Fibroblast of villous mesenchyme (primary cell): ENCODE results near the gene PKHD1. TPM values are rescaled to one million over a fixed set of nuclear protein-coding genes. Genes with fewer than 3 reads are reported as not detected.

Source experiments
- DNase-seq: peaks from one replicate; pipeline ENCODE4 v3.0.0-alpha.2; 2010; ENCODE audit warnings: low read depth
- H3K4me3 ChIP-seq: 2 replicates; pipeline ENCODE4 v1.5.1; 2011; ENCODE audit warnings: low read depth, mild to moderate bottlenecking, low read length
- CTCF ChIP-seq: IDR thresholded peaks from 2 replicates; pipeline ENCODE4 v1.5.1; 2012; ENCODE audit warnings: low read depth, mild to moderate bottlenecking, low read length; ENCODE audit not compliant: insufficient read depth
- total RNA-seq: library from RNA; depleted of rRNA; stranded (reverse); fragments of >200 nt; gene quantifications from 2 replicates; pipeline ENCODE4 v1.2.3, GENCODE V29; 2012

Gene PKHD1
- total RNA-seq, 1 donor: not detected

- TF ChIP-seq CTCF: no peak
- DNase-seq: no peak
- H3K4me3 ChIP-seq: no peak overlapping the region
Observed at GRCh38 chr6:51660767-51661166, 426.6 kb downstream of the PKHD1 start.

DNA sequence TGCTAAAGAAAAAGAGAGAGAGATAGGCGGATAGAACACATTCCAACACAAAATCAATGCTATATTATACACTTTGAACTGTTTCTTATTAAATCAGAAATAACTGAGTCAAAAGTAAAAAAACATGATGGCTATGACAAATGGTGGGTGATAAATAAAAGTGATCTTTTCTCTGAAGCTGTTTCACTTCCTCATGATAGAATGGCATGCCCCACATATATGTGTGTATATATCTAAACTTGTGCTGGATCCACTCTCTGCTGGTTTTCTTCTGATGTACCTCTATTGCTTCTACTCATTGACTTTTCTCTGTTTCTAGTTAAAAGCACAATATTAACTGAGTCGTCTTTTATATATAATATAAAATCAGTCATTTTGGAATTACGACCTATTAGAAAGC lies 429.9 kb downstream of the PKHD1 start:
- TF ChIP-seq CTCF: no peak
- DNase-seq: no peak
- no peak overlapping the region for H3K4me3 ChIP-seq

- no peak overlapping the region for H3K4me3 ChIP-seq
- TF ChIP-seq CTCF: no peak
- no peak for DNase-seq
Observed at GRCh38 chr6:51655517-51655916, 431.9 kb downstream of the PKHD1 start.

DNA sequence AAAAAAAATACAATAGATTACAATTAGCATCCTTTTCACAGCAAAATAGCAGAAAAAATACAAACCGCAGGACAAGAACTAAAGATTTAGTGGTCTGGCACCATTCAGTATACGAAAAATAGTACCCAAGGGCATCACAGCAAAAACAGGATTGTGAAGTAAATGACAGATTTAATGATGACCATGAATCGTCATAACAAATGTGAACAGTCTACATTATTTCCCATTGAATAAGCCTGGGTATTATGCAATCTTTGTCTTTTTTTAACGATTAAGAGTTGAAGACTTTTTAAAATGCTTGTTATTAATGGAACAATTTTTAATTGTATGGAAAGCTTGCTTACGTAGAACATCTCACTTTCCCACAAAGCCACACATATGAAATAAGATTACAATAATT lies 432.8 kb downstream of the PKHD1 start:
- TF ChIP-seq CTCF: no peak
- no peak overlapping the region for H3K4me3 ChIP-seq
- DNase-seq: no peak

- no peak for DNase-seq
- no peak overlapping the region for H3K4me3 ChIP-seq
- no peak for TF ChIP-seq CTCF
Observed at GRCh38 chr6:51651132-51651817, 436.1 kb downstream of the PKHD1 start.

GRCh38 chr6:51648774-51649173 lies 438.6 kb downstream of the PKHD1 start:
- TF ChIP-seq CTCF: no peak
- no peak for DNase-seq
- no peak overlapping the region for H3K4me3 ChIP-seq

DNA sequence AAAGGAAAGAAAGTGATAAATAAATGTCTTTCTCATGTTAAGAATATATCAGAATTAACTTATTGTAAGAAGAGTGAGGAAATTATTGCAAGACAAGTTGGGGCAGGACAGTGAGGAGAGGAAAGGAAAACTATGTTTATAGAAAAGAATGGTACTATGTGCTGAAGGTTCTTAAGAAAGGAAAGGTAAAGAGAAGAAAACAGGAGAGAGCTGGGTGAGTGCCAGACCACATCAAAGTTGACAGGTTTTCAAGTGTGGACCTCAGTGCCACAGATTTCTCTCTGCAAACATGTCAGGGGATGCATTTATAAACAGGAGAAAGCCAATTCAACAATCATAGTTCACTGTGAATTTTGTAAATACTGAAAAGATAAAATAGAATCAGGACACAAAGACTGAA lies 439.2 kb downstream of the PKHD1 start:
- no peak for TF ChIP-seq CTCF
- H3K4me3 ChIP-seq: no peak overlapping the region
- no peak for DNase-seq
